Measurements from ENCODE around the gene ERGIC3.
A peak's percentile ranks its signal among the peaks of the same experiment; 100 is the strongest.

The ERGIC3 gene

DNA sequence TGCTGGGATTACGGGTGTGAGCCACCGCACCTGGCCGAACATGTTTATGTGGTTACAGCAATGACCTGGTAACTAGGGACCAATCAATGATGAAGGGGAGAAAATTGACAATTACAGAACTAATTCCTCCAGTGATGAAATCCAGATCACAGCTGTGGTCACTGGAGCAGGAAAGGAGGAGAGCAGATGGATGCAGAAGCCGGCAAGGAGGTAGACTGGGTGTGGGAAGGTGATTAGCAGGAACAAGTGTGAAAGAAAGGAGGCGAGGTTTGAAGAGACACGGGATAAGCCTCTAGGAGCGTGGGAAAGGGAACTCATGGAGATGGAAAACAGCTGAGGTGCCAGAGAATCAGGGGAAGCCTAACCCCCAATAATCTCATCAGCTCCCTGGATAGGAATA is 56.6 kb downstream of the ERGIC3 start:
- DNase-seq (ENCODE audit: low read depth in 3 of 3), result no peak

DNA sequence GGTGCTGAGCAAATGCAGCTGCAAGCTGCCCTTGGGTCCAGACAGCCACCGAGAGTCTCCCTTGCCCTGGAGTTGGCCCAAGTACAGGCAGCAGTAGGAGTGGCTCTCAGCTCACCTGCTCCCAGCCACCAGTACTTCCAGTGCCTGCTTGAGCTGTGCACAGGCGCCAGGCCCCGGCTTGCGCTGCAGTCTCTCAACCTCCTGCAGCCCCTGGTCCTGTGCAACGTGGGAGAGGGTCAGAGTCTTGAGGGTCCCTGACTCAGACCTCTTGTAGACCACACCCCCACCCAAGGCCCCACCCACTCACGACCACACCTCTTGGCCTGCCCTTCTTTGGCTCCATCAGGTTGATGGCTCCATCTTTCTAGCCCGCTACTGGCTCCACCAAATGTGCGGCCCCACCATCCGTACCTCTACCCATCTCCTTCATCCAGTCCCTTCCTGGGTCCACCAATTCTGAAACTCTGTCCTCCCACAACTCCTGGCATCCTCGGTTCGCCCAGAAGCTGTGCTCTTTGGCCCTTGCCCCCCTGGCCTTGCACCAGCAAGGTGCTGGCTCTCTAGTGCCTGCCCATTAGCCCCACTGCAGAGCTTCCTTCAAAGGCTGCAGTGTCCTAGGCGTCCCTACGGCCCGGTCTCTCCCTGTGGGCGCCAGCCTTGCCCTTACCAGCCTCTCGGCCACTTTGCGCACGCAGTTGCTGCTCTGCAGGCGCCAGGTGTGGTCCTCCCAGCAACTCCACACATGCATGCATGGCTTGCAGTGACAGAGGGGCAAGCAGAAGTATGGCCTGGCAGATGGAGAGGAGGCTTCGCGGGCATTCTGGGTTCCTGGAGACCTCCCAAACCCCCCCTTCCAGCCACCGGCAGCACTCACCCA is 57.3 kb downstream of the ERGIC3 start:
- no peak for DNase-seq (ENCODE audit: low read depth in 3 of 3)

DNA sequence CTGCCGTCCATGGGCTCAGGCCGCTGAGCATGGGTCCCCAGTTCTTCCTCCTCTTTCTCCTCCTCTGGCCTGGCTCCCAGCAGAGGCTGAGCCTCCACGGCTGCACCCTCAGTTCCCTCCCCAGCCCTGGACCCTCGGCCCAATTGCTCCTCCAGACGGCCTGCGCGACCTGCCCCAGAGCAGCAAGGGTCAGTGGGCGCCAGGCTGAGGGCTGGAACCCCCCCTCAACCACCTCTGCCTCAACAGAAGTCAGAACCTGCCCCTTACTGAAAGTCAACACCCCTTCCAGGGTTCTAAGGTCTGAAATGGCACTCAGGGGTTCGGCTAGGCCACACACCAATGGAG is 57.9 kb downstream of the ERGIC3 start:
- DNase-seq (ENCODE audit: low read depth in 3 of 3), result no peak

DNA sequence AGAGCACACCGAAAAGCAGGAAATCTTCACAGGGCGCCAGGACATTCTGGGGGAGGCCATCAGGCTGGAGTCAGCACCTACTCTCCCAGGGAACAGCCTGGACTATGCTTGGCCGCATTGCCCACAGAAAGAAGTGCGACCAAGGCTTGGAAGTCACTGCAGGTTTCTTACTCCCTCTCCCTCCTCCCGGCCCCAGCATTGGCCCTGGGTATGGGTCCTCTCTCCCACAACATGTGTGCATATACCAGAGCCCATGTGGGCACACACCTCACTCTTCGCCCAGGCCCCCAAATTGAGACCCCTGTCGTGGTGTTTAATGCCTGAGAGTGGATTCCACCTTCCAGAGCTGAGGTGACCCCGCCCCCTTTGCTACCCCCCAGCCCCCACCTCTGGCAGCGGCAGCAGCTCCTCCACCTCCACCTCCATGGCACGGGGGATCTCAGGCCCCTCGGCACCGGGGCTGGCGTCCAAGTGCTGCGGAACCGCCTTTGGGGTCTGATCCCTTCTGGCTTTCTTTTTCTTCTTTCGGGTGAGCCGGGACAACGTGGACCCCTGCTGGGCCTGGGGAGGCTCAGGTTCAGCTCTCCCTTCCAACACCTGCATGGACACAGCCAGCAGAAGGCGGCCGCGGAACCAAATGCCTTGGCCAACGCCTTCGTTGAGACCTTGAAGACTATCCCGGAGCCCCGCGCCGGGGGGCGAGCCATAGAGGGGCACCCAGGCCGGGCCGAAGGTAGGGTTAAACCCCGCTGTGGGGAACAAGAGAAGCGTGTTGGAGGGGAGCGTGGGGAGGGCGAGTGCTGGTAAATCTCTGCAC is 58.5 kb downstream of the ERGIC3 start:
- DNase-seq (ENCODE audit: low read depth in 3 of 3), result no peak

DNA sequence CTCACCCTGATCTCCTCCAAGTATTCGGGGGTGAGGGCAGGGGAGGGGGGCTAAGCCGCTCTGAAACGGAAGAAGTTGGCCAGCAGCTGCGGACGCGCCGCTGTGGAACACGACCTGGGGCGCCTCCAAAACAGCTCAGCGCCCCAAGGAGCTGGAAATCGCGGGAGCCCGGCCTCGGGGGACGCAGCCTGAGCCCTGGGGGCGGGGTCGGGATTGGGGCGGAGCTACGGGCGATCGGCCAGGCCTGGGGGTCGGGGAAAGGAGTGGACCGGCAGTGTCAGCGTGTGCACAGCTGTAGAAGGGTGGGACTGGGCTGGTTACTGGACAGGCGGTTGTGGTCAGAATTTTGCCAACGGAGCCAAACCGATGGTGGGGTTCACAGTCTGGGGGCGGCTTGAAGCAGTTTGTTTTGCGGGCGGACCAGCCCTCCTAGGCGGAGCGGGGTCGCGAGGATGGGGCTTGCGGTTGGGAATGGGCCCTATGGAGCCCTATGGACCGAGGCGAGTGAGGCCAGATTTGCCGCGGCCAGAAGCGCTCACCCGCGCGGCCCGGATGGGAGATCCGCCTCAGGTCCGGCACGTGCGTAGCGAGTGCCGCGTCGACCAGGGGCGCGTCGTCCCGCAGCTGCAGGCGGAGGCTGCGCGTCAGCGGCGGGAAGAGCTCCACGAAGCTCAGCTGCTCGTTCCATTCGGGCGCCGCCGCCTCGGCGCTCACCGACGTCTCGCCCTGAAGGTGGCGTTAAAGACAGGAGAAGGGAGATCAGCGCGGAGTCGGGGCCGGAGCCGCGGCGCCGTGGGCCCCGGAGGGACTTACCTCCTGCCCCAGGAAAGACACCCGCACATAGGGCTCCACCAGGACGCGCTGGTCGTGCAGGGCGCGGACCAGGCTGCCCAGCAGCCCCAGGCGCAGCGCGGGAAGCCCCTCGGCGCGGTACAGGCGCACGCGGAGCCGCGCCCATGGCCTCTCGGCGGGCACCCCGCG is 59.4 kb downstream of the ERGIC3 start:
- DNase-seq (ENCODE audit: low read depth in 3 of 3), result peak; percentile 62 to 70 (median 66)

DNA sequence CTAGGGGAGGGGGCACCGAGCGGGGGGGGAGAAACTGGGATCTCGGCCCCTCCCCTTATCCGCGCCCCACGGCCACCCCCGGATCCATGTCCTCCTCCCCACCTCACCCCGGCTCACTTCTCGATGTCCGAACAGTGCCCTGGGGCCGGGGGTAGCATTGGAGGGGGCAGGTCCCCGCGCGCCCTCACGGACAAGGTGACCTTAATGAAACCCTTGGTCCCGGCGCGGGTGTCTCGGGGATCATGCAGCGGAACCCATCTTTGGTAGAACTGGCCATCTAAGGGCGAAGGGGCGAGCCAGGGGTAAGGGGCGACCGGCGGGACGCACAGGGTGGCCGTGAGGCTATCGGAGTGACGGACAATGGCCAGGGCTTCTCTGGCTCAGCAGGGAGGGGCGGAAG is 60.1 kb downstream of the ERGIC3 start:
- no peak for DNase-seq (ENCODE audit: low read depth in 3 of 3)

DNA sequence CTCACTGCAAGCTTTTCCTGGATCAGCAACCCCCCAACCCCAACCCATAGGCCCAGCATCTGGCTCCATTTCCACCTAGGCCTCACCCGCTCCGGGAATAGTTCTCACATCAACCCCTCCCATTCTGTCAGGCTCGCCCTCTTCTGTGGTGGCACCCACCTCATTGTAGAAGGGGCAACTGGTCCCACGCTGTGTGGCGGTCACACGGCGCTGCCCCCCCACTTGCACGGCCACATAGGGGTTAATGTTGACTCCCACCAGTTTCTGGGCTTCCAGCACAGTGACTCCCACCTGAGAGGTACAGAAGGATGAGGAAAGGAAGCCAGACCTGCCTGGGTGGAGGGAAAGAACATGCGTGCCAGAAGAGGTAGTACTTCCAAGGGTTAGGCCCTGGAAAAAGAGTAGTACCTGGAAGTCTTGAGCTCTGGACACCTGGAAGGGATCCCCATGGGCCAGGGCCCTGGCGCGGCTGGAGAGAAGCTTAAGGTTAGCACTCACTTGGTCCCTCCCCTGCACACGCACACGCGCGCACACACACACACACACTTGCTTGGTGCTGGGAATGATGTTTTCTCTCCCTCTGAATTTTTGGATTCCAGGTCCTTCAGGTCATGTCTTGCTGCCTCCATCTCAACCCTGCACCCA is 61.1 kb downstream of the ERGIC3 start:
- DNase-seq (ENCODE audit: low read depth in 3 of 3), result no peak

DNA sequence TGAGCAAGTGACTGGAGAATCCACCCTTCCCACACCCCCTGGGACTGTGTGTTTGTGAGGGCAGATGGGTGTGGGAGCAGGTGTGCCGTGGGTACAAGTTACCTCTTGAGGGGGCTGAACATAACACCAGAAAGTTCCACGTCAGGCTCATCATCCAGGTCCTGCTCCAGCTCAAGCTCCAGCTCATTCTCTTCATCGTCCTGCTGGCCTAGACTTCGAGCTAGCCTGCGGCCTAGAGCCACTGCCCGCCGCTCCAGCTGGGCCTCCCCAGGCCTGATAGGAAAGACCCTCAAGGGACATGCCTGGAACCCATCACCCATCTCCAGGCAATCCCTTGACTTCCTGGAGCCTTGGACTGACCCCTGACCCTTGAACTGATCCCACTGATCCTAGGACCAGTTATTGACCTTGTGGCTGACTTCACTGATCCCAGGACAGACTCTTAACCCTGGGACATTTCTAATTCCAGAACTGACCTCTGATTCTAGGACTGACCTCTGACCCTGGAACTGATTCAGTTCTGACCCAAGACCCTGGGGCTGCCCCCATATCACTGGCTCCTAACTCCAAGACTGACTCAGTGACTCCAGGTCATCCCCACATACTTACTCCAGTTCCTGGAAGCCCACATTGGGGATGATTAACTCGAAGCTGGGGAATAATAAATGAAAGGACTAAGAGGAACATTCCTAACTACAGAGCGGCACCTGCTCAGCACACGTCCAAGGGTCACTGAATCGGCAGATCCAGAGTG is 62.0 kb downstream of the ERGIC3 start:
- no peak for DNase-seq (ENCODE audit: low read depth in 3 of 3)

DNA sequence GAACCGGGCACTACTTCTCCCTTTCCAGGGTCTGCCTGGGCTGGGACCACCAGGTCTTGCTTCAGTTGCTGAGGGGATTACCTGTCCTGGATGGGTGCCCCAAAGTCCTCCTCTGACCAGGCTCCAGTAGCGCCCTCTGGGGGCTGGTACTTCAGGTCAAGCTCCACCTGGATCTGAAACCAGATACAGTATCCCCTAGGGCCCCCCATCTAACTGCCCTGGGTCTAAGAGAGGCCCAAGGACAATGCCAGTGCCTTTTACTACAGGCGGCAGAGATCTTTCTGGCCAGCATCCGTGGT is 62.5 kb downstream of the ERGIC3 start:
- no peak for DNase-seq (ENCODE audit: low read depth in 3 of 3)

DNA sequence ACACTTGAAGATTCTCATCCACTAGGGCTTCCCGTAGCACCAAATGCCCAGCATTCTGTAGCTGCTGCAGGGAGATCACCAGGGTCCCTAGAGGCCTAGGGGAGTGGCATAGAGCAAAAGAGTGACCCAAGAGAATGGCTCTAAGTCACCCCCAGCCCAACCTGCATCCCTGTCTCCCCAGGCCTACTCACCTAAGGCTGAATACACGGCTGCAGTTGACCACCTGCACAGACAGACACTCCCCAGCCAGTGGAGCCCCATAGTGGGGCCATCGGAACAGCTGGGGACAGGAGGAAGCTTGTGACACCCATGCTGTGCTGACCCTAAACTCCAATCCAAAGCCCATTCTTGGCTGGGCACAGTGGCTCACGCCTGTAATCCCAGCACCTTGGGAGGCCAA is 64.2 kb downstream of the ERGIC3 start:
- DNase-seq (ENCODE audit: low read depth in 3 of 3), result no peak
